Spleen (tissue), 11 donors: ENCODE measurements around the gene CD79A. TPM values are rescaled to one million over a fixed set of nuclear protein-coding genes. Genes with fewer than 3 reads are reported as not detected.

Experiments
- DNase-seq: peaks from one replicate; pipeline ENCODE4 v3.0.0-alpha.2; 2020
- H3K27ac ChIP-seq, 8 donors: fragments of 200-600 bp; sonication (generic) in 7 of 8; 1 replicate in 4 of 8; 2 replicates in 4 of 8; pipeline versions ENCODE4 v1.5.0 to v1.8.0; 2016 to 2021; ENCODE audit warnings: inconsistent platforms in 4 of 8, mild to moderate bottlenecking in 4 of 8, moderate library complexity in 1 of 8
- H3K27me3 ChIP-seq, 7 donors: fragments of 200-600 bp; sonication (generic) in 6 of 7; replicated peaks in 1 of 7; 1 replicate in 4 of 7; 2 replicates in 3 of 7; pipeline versions ENCODE4 v1.5.0 to v1.8.0; 2016 to 2021; ENCODE audit warnings: inconsistent platforms in 3 of 7, mild to moderate bottlenecking in 1 of 7
- H3K36me3 ChIP-seq, 6 donors: fragments of 200-600 bp; sonication (generic) in 5 of 6; 1 replicate in 4 of 6; 2 replicates in 2 of 6; pipeline versions ENCODE4 v1.5.0 to v1.8.0; 2016 to 2021; ENCODE audit warnings: inconsistent platforms in 2 of 6
- H3K4me1 ChIP-seq, 6 donors: fragments of 200-600 bp; sonication (generic) in 5 of 6; 1 replicate in 3 of 6; 2 replicates in 3 of 6; pipeline versions ENCODE4 v1.5.0 to v1.8.0; 2016 to 2021; ENCODE audit warnings: inconsistent platforms in 3 of 6
- H3K4me3 ChIP-seq, 8 donors: fragments of 200-600 bp; sonication (generic) in 7 of 8; 1 replicate in 4 of 8; 2 replicates in 4 of 8; pipeline versions ENCODE4 v1.5.0 to v1.8.0; 2016 to 2021; ENCODE audit warnings: inconsistent platforms in 4 of 8, mild to moderate bottlenecking in 4 of 8, moderate library complexity in 2 of 8
- H3K9me3 ChIP-seq, 8 donors: fragments of 200-600 bp; sonication (generic) in 7 of 8; 1 replicate in 4 of 8; 2 replicates in 4 of 8; pipeline versions ENCODE4 v1.5.0 to v1.8.0; 2016 to 2021; ENCODE audit warnings: inconsistent platforms in 4 of 8
- POLR2A ChIP-seq, 3 donors: fragments of 450-650 bp; IDR thresholded peaks; one replicate each; pipeline ENCODE4 v1.5.1; 2017; ENCODE audit warnings: antibody characterized with exemption in 3 of 3, mild to moderate bottlenecking in 1 of 3
- POLR2AphosphoS5 ChIP-seq, 3 donors: sonication (generic); formaldehyde crosslinking; IDR thresholded peaks; one replicate each; pipeline ENCODE4 v1.5.1; 2017; ENCODE audit warnings: antibody characterized with exemption in 3 of 3
- WGBS, 5 donors: extraction: QIAGEN DNeasy Blood & Tissue Kit in 3 of 5; methylation state at CpG; one replicate each; pipeline versions ENCODE4 v1.1.5 to v1.1.7; 2013 to 2018; 5-methylcytosine and 5-hydroxymethylcytosine counted together
- intact Hi-C: fragments of 100-400 bp; cut with DNase I; formaldehyde crosslinking; loops from one replicate; pipeline ENCODE4 v1.15.0; 2023; ENCODE audit warnings: low total_unique reads
- polyA plus RNA-seq, 3 donors: library from polyadenylated mRNA; stranded (reverse); fragments of 200-250 nt; gene quantifications; one replicate each; pipeline ENCODE4 v1.2.1, GENCODE V29; 2013
- total RNA-seq, 7 donors: library from RNA; depleted of rRNA in 3 of 7; stranded (reverse); fragments of >200 nt in 3 of 7; fragmentation: NEBNext Ultra II Directional in 4 of 7; extraction: Animal tissue kit (Norgen Biotek cat#: 25700) in 4 of 7; gene quantifications; one replicate each; pipeline versions ENCODE4 v1.1.0 to v1.2.1, GENCODE V29; 2016 to 2021
- TF ChIP-seq, protein P1 (sequence below), 11 experiments: fragments of 200-600 bp in 7 of 11; fragments of 450-650 bp in 4 of 11; sonication (generic) in 4 of 11; IDR thresholded peaks in 8 of 11; conservative IDR thresholded peaks in 3 of 11; 1 replicate in 7 of 11; 2 replicates in 4 of 11; pipeline versions ENCODE4 v1.4.0 to v1.8.0; 2016 to 2021; ENCODE audit warnings: antibody characterized with exemption in 11 of 11, inconsistent platforms in 4 of 11, mild to moderate bottlenecking in 1 of 11
- donor health status: healthy with polysubstance abuse.
- donor health status: DM: no; HTN: no; CAD: no; lungs with moderate emphysema.
- donor health status: DM: no; HTN: no; CAD: no.
- donor health status: Bipolar disorder and iron deficiency.
- donor health status: healthy.
- donor health status: DM: no; HTN: no; CAD: no.
- donor health status: DM: yes; HTN: yes; CAD: no.

CD79A gene
- total and polyA plus RNA-seq, 10 donors: 222 to 1,033 (median 311) TPM

GRCh38 chr19:41877916-41878905, 1.1 kb downstream of the CD79A start:
- no peaks in the 10 kb centered on the region for H3K27me3 ChIP-seq
- intact Hi-C loops: no loop called here
- H3K36me3 ChIP-seq: peaks cover 0 to 33% (median 3%) of the 10 kb centered on the region in 6 donors
- WGBS, 5 donors: 60 to 66% (median 62%) methylated on average over 17 of the region's 17 CpGs
- DNase-seq: no peak
- TF ChIP-seq, protein P1, sequence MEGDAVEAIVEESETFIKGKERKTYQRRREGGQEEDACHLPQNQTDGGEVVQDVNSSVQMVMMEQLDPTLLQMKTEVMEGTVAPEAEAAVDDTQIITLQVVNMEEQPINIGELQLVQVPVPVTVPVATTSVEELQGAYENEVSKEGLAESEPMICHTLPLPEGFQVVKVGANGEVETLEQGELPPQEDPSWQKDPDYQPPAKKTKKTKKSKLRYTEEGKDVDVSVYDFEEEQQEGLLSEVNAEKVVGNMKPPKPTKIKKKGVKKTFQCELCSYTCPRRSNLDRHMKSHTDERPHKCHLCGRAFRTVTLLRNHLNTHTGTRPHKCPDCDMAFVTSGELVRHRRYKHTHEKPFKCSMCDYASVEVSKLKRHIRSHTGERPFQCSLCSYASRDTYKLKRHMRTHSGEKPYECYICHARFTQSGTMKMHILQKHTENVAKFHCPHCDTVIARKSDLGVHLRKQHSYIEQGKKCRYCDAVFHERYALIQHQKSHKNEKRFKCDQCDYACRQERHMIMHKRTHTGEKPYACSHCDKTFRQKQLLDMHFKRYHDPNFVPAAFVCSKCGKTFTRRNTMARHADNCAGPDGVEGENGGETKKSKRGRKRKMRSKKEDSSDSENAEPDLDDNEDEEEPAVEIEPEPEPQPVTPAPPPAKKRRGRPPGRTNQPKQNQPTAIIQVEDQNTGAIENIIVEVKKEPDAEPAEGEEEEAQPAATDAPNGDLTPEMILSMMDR (IDR thresholded peaks at IDR 0.05 in 8 of 11, conservative IDR thresholded peaks at IDR 0.05 in 3 of 11): no peak
- TF ChIP-seq POLR2AphosphoS5 (IDR thresholded peaks at IDR 0.05) (no peak), POLR2A (IDR thresholded peaks at IDR 0.05) (no peak)
- peaks cover 29 to 97% (median 91%) of the 10 kb centered on the region in 6 donors for H3K4me1 ChIP-seq
- H3K4me3 ChIP-seq: peak overlapping the region; percentile 38 to 81 (median 56)
- no peaks in the 10 kb centered on the region for H3K9me3 ChIP-seq
- peak overlapping the region; percentile 75 to 99 (median 88) for H3K27ac ChIP-seq

- H3K27ac ChIP-seq: peak overlapping the region in 4 of 8 donors; percentile 88 to 99 (median 96)
- H3K36me3 ChIP-seq: peaks cover 0 to 33% (median 3%) of the 10 kb centered on the region in 6 donors
- no peak for DNase-seq
- no peaks in the 10 kb centered on the region for H3K27me3 ChIP-seq
- WGBS, 5 donors: 85 to 93% (median 90%) methylated on average over 14 to 21 of the region's 21 CpGs
- peak overlapping the region in 7 of 8 donors; percentile 51 to 81 (median 57) for H3K4me3 ChIP-seq
- intact Hi-C loops: no loop called here
- H3K9me3 ChIP-seq: no peaks in the 10 kb centered on the region
- TF ChIP-seq, protein P1 (IDR thresholded peaks at IDR 0.05 in 8 of 11, conservative IDR thresholded peaks at IDR 0.05 in 3 of 11): no peak
- no peak for TF ChIP-seq POLR2AphosphoS5 (IDR thresholded peaks at IDR 0.05)
- TF ChIP-seq POLR2A (IDR thresholded peaks at IDR 0.05): no peak
- peaks cover 21 to 95% (median 82%) of the 10 kb centered on the region in 6 donors for H3K4me1 ChIP-seq
Measured at GRCh38 chr19:41879080-41879479, 2.0 kb downstream of the CD79A start.

DNA sequence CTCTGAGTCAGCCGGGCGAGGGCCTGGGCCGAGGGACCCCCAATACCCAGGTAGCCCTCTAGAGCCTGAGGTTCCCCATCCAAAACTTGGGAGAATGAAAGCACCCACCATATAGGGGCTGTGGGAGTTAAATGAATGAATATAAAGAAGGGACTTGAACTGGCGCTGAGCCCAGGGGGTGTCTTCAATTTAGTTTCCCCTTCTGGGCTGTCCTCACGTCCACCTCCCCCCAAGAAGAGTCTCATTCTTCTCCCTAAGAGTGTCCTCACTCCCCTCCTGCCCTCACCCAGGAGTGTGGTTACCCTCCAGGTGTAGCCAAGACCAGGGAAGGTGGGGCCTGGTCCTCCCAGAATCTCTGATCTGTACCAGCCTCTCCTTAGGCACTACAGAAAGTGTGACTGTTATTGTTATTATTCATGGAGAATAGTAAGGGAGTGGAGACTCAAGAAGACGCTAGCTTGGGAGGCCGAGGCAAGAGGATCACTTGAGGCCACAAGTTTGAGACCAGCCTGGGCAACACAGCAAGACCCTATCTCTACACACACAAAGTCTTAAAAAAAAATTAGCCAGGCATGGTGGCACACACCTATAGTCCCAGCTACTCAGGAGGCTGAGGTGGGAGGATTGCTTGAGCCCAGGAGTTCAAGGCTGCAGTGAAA, 2.7 kb downstream of the CD79A start:
- Histone ChIP-seq H3K27me3 (no peaks in the 10 kb centered on the region), H3K4me1 (peaks cover 24 to 95% (median 80%) of the 10 kb centered on the region in 6 donors), H3K27ac (peak overlapping the region in 4 of 8 donors; percentile 88 to 99 (median 96)), H3K4me3 (peak overlapping the region in 5 of 8 donors; percentile 56 to 81 (median 65)), H3K36me3 (peaks cover 0 to 34% (median 3%) of the 10 kb centered on the region in 6 donors), H3K9me3 (no peaks in the 10 kb centered on the region)
- DNase-seq: no peak
- WGBS, 5 donors: 73 to 90% (median 86%) methylated on average over 7 of the region's 7 CpGs
- TF ChIP-seq POLR2AphosphoS5 (IDR thresholded peaks at IDR 0.05): no peak
- no peak for TF ChIP-seq POLR2A (IDR thresholded peaks at IDR 0.05)
- TF ChIP-seq, protein P1 (IDR thresholded peaks at IDR 0.05 in 8 of 11, conservative IDR thresholded peaks at IDR 0.05 in 3 of 11): no peak
- intact Hi-C loops: no loop called here
